Peyer's patch (tissue), 4 donors: ENCODE measurements around the gene LUZP2. TPM values are rescaled to one million over a fixed set of nuclear protein-coding genes. Genes with fewer than 3 reads are reported as not detected.

Source experiments
- DNase-seq, 3 donors: peaks; one replicate each; pipeline ENCODE4 v3.0.0-alpha.2; 2017 to 2019
- H3K27ac ChIP-seq, 4 donors: fragments of 200-600 bp; sonication (generic); one replicate each; pipeline ENCODE4 v1.5.1; 2016 to 2019
- H3K27me3 ChIP-seq, 2 donors: fragments of 200-600 bp; sonication (generic); one replicate each; pipeline ENCODE4 v1.5.1; 2019
- H3K36me3 ChIP-seq, 3 donors: fragments of 200-600 bp; sonication (generic); one replicate each; pipeline ENCODE4 v1.5.1; 2016 to 2019
- H3K4me1 ChIP-seq, 4 donors: fragments of 200-600 bp; sonication (generic); one replicate each; pipeline ENCODE4 v1.5.1; 2016 to 2019
- H3K4me3 ChIP-seq, 4 donors: fragments of 200-600 bp; sonication (generic); 1 replicate in 3 of 4; 2 replicates in 1 of 4; pipeline ENCODE4 v1.5.1; 2016 to 2019; ENCODE audit warnings: mild to moderate bottlenecking in 1 of 4
- H3K9me3 ChIP-seq, 4 donors: fragments of 200-600 bp; sonication (generic); one replicate each; pipeline ENCODE4 v1.5.1; 2016 to 2019; ENCODE audit warnings: mild to moderate bottlenecking in 1 of 4
- CTCF ChIP-seq, 6 experiments: fragments of 450-650 bp in 4 of 6; fragments of 200-600 bp in 2 of 6; sonication (generic) in 1 of 6; IDR thresholded peaks; one replicate each; pipeline ENCODE4 v1.5.1; 2017 to 2019; ENCODE audit warnings: antibody characterized with exemption in 6 of 6, mild to moderate bottlenecking in 3 of 6, moderate library complexity in 1 of 6
- POLR2A ChIP-seq, 2 donors: fragments of 450-650 bp; IDR thresholded peaks; one replicate each; pipeline ENCODE4 v1.5.1; 2017; ENCODE audit warnings: antibody characterized with exemption in 2 of 2, mild to moderate bottlenecking in 2 of 2, moderate library complexity in 2 of 2
- total RNA-seq, 4 donors: library from RNA; depleted of rRNA; stranded (reverse); fragments of >200 nt; gene quantifications; one replicate each; pipeline ENCODE4 v1.1.0, GENCODE V29; 2016

Gene LUZP2
- total RNA-seq, 4 donors from 2014 or later, result 0.47 TPM; not detected in 3

GRCh38 chr11:24619900-24620299, 123.0 kb downstream of the LUZP2 start:
- no peak for TF ChIP-seq POLR2A (IDR thresholded peaks at IDR 0.05)
- no peak for TF ChIP-seq CTCF (IDR thresholded peaks at IDR 0.05)
- no peak for DNase-seq
- Histone ChIP-seq H3K27me3 (no peaks in the 10 kb centered on the region), H3K36me3 (no peaks in the 10 kb centered on the region), H3K9me3 (no peaks in the 10 kb centered on the region), H3K27ac (no peak overlapping the region), H3K4me3 (no peak overlapping the region), H3K4me1 (no peaks in the 10 kb centered on the region)

GRCh38 chr11:24622262-24622661, 125.4 kb downstream of the LUZP2 start:
- DNase-seq, result no peak
- H3K9me3 ChIP-seq, result no peaks in the 10 kb centered on the region
- no peak overlapping the region for H3K4me3 ChIP-seq
- TF ChIP-seq POLR2A (IDR thresholded peaks at IDR 0.05) (no peak), CTCF (IDR thresholded peaks at IDR 0.05) (no peak)
- H3K36me3 ChIP-seq, result no peaks in the 10 kb centered on the region
- no peak overlapping the region for H3K27ac ChIP-seq
- H3K27me3 ChIP-seq, result no peaks in the 10 kb centered on the region
- H3K4me1 ChIP-seq, result no peaks in the 10 kb centered on the region

GRCh38 chr11:24623121-24623520, 126.3 kb downstream of the LUZP2 start:
- Histone ChIP-seq H3K36me3 (no peaks in the 10 kb centered on the region), H3K27ac (no peak overlapping the region), H3K9me3 (no peaks in the 10 kb centered on the region), H3K27me3 (no peaks in the 10 kb centered on the region), H3K4me1 (no peaks in the 10 kb centered on the region), H3K4me3 (no peak overlapping the region)
- no peak for DNase-seq
- TF ChIP-seq POLR2A (IDR thresholded peaks at IDR 0.05) (no peak), CTCF (IDR thresholded peaks at IDR 0.05) (no peak)

- H3K27me3 ChIP-seq, result no peaks in the 10 kb centered on the region
- H3K4me1 ChIP-seq, result no peaks in the 10 kb centered on the region
- no peaks in the 10 kb centered on the region for H3K36me3 ChIP-seq
- H3K4me3 ChIP-seq, result no peak overlapping the region
- no peak for DNase-seq
- H3K27ac ChIP-seq, result no peak overlapping the region
- H3K9me3 ChIP-seq, result no peaks in the 10 kb centered on the region
- no peak for TF ChIP-seq POLR2A (IDR thresholded peaks at IDR 0.05)
- no peak for TF ChIP-seq CTCF (IDR thresholded peaks at IDR 0.05)
Measured at GRCh38 chr11:24624432-24624831, 127.6 kb downstream of the LUZP2 start.

- H3K36me3 ChIP-seq, result no peaks in the 10 kb centered on the region
- H3K9me3 ChIP-seq, result no peaks in the 10 kb centered on the region
- H3K4me3 ChIP-seq, result no peak overlapping the region
- H3K27ac ChIP-seq, result no peak overlapping the region
- DNase-seq, result no peak
- no peaks in the 10 kb centered on the region for H3K27me3 ChIP-seq
- TF ChIP-seq CTCF (IDR thresholded peaks at IDR 0.05) (no peak), POLR2A (IDR thresholded peaks at IDR 0.05) (no peak)
- H3K4me1 ChIP-seq, result no peaks in the 10 kb centered on the region
Measured at GRCh38 chr11:24625975-24626374, 129.1 kb downstream of the LUZP2 start.

GRCh38 chr11:24628224-24628776, 131.4 kb downstream of the LUZP2 start:
- Histone ChIP-seq H3K4me3 (no peak overlapping the region), H3K4me1 (no peaks in the 10 kb centered on the region), H3K9me3 (no peaks in the 10 kb centered on the region), H3K27ac (no peak overlapping the region), H3K27me3 (no peaks in the 10 kb centered on the region), H3K36me3 (no peaks in the 10 kb centered on the region)
- DNase-seq, result no peak
- no peak for TF ChIP-seq CTCF (IDR thresholded peaks at IDR 0.05)
- TF ChIP-seq POLR2A (IDR thresholded peaks at IDR 0.05), result no peak
